HG02623 (cell line): ENCODE data around the gene SMARCB1.

Source experiments
- ATAC-seq: cut with Tn5 transposase; IDR thresholded peaks from one replicate; pipeline ENCODE4 v1.9.1; 2021; ENCODE audit warnings: moderate library complexity; ENCODE audit not compliant: unreplicated experiment

Gene SMARCB1

DNA sequence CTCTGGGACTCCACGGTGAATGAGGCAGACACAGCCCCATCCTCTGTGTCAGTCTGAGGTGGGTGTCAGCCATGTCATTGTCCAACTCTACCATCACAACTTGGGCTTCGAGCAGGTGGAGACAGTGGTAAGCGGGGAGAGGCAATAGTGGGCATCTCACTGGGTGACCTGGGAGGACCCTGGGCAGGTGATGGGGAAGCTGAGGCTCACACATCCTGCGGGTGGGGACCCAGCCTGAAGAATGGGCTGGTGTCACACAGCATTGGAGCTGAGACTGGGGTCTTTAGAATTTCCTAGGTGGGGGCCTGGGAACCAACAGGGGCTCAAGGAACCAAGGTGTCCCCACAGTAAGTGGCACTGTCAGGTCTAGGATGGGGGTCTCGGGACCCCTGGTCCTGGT lies 7.0 kb upstream of the SMARCB1 start:
- no peak for ATAC-seq

DNA sequence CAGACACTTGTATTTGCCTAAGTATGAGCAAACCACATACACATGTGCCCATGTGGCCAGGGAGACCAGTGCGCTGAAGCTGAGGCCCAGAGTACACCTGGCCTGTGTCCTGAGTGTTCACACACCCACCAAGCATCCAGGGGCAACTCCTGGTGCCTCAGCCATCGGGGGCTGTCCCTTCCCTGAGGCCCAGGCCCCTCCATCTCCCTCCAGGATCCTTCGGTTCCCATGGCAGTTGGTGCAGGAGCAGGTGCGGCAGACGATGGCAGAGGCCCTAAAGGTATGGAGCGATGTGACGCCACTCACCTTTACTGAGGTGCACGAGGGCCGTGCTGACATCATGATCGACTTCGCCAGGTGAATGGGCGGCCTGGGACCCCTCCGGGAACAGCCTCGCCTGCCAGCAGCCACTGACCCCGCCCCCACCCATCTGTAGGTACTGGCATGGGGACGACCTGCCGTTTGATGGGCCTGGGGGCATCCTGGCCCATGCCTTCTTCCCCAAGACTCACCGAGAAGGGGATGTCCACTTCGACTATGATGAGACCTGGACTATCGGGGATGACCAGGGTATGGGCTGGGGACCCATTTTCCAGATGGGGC lies 6.5 kb upstream of the SMARCB1 start:
- ATAC-seq, result no peak

DNA sequence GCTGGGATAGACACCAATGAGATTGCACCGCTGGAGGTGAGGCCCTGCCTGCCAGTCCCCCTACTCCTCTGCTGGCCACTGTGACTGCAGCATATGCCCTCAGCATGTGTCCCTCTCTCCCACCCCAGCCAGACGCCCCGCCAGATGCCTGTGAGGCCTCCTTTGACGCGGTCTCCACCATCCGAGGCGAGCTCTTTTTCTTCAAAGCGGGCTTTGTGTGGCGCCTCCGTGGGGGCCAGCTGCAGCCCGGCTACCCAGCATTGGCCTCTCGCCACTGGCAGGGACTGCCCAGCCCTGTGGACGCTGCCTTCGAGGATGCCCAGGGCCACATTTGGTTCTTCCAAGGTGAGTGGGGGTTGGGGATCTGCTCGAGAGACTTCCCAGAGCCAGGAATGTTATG lies 5.7 kb upstream of the SMARCB1 start:
- ATAC-seq, result no peak

DNA sequence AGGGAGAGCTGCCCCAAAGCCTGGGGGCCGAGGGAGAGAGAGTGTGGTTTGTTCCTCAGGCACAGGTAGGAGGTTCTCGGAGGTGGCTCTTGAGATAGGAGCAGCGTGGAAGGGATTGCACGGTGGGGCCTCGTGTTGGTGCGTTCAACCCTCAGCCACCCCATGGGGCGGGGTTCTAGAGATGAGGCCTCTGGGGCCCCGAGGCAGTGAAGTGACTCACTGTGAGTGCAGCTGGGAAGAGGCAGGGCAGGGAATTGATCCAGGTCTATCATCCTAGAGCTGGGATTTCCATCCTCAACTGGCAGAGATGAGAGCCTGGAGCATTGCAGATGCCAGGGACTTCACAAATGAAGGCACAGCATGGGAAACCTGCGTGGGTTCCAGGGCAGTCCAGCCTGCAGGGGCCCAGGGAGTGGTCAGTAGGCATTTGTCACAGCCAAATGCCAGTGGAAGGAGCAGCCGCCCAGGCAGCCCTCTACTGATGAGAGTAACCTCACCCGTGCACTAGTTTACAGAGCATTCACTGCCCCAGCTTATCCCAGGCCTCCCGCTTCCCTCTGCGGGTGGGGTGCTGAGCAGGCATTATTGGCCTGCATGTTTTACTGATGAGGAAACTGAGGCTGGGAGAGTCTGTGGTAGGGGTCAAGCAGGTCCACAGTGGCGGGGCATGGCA lies 5.1 kb upstream of the SMARCB1 start:
- ATAC-seq, result no peak

DNA sequence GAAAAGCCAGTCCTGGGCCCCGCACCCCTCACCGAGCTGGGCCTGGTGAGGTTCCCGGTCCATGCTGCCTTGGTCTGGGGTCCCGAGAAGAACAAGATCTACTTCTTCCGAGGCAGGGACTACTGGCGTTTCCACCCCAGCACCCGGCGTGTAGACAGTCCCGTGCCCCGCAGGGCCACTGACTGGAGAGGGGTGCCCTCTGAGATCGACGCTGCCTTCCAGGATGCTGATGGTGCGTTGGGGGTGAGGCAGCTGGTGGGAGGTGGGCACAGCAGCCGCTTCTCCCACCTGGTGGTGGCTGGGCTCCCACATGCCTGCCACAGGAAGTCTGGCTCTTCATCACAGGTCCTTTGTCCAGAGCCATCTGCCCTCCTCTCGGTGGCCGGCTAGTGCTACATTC lies 4.5 kb upstream of the SMARCB1 start:
- ATAC-seq, result no peak

DNA sequence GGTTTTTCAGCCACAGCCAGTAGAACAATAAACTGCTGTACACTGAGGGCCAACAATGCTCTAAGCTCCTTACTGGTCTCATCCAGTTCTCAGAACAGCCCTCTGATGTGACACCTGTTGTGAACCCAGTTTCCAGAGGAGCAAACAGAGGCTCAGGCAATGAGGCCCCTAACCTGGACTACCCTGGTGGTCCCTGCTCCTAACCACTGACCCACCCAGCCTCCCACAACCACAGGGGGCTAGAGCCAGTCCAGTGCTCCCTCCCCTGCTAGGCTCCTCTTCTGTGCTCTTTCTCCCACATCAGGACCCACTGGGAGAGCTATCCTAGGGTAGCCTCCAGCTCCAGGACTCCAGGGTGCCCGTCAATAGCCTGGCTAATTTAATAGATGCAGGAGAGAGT lies 4.1 kb upstream of the SMARCB1 start:
- ATAC-seq, result no peak

DNA sequence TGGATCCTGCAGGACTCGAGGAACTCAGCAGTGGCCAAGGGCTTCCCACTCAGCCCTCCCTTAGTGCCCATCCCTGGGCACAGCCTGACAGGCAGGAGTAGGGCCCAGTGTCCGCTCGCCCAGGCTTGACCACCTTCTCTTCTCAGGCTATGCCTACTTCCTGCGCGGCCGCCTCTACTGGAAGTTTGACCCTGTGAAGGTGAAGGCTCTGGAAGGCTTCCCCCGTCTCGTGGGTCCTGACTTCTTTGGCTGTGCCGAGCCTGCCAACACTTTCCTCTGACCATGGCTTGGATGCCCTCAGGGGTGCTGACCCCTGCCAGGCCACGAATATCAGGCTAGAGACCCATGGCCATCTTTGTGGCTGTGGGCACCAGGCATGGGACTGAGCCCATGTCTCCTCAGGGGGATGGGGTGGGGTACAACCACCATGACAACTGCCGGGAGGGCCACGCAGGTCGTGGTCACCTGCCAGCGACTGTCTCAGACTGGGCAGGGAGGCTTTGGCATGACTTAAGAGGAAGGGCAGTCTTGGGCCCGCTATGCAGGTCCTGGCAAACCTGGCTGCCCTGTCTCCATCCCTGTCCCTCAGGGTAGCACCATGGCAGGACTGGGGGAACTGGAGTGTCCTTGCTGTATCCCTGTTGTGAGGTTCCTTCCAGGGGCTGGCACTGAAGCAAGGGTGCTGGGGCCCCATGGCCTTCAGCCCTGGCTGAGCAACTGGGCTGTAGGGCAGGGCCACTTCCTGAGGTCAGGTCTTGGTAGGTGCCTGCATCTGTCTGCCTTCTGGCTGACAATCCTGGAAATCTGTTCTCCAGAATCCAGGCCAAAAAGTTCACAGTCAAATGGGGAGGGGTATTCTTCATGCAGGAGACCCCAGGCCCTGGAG lies 3.3 kb upstream of the SMARCB1 start:
- no peak for ATAC-seq

DNA sequence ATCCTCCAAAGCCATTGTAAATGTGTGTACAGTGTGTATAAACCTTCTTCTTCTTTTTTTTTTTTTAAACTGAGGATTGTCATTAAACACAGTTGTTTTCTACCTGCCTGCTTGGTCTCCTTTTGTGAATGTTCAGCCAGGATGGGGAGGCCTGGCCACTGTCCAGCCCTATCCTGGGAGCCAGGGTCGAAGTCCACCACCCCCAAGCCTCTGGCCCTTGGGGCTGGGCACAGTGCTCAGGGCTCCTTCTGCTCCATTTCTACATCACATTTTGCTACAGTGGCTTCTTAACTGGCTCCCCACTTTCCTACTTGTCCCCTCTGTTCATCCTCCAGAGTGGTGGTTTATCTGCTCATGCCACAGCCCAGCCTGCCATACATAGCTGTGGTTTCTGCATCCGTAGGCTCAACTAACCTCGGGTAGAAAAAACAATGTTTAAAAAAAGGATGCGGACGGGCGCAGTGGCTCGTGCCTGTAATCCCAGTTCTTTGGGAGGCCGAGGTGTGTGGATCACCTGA lies 2.5 kb upstream of the SMARCB1 start:
- ATAC-seq, result no peak

DNA sequence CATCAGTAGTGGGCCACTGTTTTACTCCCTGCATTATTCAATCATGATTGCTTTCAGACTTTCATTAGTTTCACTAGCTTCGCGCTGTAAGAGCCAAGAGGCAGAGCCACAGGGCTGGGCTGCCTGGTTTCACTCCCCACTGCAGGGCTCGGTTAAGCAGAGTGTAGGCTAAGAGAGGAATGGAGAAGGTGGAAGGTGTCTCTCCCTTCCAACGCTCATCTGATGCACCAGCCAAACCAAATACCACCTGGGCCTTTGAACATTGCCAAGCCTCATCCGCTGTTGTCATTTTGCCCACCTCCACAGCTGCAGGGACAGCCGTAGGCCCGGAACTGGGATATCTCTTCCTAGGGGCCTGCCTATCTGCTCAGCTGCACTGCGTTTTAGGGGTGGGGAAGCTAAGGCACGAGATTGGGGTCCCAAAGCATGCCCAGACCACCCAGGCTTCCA lies 480 bp upstream of the SMARCB1 start:
- no peak for ATAC-seq

DNA sequence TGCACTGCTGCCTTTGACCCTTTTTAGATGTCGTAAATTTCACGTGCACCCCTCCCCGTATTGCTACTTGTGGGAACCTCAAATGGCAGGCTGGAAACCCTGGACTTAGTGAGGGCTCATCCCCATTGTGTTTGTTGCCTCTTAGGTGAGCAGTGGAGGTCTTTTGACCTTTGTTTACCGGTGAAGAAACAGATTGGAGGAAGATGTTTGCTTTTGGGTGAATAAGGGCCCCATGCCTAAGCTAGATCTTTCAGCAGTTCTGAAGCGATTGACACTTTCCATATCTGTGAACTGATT lies 782 bp downstream of the SMARCB1 start:
- ATAC-seq, result no peak

DNA sequence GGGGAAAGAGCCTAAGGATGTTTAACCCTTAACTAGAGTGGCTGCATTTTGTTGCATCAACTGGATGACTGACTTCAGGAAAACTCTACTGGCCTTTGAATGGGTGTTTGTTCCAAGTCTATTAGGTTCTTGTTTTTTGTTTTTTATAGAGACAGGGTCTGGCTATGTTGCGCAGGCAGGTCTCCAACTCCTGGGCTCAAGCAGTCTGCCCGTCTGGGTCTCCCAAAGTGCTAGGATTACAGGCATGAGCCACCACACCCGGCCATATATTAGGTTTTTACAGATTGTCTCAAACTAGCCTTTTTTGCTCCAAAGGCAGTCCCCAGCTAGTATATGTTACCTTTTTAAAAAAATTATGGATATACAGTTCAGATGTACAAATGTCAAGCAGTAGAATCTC lies 1.1 kb downstream of the SMARCB1 start:
- ATAC-seq, result no peak

DNA sequence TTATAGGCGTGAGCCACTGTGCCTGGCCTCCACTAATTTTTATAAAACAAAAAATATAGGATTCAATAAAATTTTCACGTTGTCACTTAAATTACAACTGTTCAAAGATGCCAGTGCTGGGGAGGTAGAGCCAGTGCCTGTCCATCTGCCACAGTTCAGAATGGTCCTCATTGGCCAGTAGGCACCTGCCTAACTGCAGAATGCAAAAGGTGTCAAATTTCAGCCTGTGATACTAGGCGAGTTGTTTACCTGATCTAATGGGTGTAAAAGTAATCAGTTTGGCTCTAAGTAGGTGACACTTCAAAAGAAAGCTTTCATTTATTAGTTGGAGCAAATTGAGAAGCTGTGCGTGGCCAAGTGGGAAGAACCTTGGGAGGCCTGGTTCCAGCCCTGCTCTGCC lies 2.4 kb downstream of the SMARCB1 start:
- ATAC-seq, result no peak

DNA sequence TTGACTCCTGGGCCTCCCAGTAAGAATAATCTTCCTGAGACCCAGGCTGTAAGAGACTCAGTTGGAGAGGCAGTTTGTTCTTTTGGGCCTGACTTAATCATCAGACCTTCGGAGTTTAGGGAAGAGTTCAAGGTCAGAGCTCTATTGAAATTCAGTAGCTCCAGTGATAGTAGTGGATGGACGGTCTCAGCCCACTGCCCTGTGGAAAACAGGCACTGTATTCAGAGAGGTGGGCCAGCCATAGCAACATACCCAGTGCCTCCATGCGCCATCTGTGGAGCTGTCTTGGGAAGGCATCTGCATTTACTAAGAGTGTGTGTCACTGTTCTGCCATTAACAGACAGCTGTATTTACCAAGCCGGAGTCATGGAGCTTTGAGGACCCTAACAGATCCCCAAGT lies 2.9 kb downstream of the SMARCB1 start:
- no peak for ATAC-seq

DNA sequence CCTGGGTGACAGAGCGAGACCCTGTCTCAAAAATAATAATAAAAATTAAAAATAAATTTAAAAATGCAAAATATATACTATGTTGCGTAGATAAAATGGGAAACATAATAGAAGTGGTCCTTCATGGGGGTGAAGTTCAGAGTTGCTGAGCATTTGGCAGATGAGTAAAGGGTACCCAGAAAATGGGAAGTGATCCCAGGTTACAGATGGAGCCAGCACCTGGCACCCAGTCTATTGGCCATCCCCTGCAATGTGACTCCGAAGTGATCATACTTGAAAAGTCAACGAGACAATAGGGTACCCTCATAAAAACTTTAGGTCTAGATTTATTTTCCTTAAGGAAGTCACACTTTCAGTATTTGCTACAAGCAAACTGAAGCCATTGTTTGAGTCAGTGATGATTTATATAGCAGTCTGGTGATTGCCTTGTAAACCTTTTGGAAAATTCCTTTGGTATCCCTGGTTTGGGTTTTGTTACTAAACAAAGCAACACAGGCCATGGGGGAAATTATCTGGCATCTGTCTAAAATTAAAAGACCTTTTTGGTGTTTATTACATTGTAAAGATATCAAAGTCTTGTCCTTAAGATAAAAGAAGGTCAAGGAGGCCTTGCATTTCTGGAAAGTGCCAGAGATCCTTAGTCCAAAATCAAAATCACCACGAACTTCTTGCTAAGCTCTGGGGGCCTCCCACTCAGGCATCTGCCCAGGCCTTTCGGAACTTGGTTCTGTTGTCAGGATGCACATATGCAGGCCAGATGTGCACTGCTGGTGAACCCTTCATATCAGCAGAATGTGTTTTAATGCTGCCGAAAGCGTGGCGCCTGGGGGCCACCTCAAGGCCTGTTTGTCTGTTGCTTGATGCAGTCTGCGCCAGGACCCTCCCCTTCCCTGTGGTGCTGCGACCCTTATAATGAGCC lies 4.3 kb downstream of the SMARCB1 start:
- ATAC-seq, result no peak

DNA sequence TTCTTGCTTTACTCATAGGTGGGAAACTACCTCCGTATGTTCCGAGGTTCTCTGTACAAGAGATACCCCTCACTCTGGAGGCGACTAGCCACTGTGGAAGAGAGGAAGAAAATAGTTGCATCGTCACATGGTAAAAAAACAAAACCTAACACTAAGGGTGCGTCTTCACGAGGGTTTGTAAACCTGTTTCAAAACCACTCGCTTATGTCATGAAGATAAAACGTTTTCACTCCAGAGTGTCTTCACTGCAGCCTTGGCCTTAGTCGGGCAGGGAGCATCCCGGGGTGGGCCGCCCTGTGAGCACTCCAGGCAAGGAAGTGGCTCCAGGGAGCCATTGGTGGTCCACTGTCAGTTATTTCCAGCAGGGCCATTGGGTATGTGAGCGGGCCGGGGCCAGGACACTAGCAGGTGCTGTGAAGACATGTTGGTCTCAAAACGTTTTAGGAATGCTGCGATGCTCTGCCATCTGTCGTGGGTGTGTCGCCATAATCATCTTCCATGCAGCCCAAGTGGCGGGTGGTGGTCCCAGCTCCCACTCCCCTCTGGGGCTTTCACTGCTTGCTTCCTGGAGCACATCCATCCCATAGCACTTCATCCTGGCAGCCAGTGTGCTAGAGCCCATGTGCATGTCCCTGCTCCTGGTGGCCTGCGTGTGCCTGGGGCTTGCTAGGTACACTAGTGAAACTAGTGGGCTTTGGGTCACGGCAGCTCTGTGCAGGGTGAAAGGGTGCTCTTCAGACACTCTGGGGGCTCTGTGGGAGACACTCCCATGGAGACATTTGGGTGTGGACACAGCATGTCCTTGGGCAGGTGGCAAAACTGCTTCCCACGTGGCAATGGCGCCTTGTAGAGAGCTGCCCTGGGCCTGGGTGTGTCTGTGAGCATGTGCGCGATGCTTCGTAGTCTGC lies 5.2 kb downstream of the SMARCB1 start:
- no peak for ATAC-seq

DNA sequence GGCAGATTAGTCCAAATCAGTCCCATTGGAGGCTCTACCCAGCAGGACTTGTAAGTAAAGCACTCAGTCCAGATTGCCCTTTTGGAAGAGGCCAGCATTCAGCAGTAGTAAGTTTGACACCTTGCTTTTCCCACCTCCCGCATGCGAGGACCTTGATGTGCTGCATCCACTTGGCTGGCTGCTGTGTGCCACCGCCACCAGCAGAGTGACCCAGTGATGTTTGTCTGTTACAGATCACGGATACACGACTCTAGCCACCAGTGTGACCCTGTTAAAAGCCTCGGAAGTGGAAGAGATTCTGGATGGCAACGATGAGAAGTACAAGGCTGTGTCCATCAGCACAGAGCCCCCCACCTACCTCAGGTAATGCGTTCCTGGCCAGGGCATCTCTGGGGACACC lies 6.6 kb downstream of the SMARCB1 start:
- ATAC-seq, result no peak

DNA sequence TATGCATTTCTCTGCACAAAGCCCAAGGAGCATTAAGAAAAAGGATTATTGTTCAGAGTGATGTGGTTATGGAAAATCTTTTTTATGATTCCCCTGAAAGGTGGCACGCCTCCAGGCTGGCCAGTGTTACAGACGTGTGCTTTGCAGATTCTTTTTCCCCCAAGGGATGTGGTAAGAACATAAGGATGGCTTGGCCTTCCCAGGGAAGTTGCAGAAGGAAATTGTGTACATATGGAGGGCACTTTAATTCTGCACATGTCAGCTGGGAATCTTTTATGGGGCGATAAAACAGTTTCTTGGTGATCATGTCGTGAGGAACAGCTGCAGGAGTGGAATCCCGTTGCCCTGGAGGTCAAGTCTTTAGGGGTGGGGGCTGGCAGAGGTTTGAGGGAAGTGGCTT lies 9.7 kb downstream of the SMARCB1 start:
- no peak for ATAC-seq

DNA sequence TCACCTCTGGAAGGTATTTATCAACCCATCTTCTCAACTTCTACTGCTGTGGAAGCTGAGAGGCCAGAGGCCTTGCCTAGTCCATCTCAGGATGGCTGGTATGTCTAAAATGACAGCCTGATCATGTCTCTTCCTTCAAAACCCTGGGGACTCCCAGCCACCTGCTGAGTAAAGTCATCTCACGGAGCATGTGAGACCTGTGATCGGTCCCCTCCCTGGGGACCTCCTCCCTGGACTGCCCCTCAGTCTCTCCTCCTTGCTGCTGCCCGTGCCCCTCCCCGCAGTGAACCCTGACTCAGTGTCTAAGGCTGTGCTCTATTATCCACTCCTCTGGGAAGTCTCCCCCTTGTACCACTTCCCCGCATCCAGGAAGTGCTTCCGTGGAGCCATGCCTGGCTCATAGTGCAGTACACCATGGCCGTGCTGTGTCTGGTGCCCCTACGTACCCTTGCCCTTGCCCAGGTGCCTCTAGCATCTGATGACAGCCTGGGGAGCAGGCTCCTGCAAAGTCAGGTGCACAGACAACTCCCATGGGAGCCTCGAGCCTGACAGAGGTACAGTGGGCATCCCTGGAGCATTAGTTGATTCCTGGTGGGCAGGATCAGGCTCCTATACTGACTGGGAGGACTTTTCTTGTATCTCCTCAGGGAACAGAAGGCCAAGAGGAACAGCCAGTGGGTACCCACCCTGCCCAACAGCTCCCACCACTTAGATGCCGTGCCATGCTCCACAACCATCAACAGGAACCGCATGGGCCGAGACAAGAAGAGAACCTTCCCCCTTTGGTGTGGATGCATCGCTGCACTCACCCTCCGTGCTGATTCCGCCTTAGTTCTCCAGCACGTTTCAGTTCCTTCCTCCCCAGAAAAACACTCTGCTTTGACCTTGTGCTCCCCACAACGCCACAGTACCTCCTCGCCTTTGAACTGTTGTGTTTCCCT lies 13.8 kb downstream of the SMARCB1 start:
- ATAC-seq, result peak; percentile 46
